ENCODE data around the gene MAST4. TPM values are rescaled to one million over a fixed set of nuclear protein-coding genes. Genes with fewer than 3 reads are reported as not detected.

MAST4 gene
- total and polyA plus RNA-seq, 4 donors: 3.7 to 9.5 (median 6.5) TPM

DNA sequence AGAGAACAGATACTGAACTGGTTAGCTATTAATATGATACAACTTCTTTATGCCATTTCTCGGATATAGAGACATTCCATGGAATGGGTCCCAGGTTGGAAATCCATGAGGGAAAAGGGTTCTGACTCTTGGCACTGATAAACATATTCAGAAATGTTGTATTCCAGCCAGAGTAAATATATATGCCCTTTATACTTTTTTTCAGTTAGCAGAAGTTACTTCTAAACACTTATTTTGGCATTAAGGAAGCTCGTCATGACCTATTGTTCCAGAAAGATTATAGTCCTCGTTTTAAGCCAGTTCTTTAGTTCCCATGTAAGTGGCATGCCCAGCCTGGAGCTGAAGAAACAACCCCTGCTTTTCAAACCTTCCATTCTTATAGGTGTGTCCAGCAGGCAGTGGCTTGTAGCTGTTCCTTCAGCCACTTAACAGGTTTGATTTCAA, 418.8 kb downstream of the MAST4 start:
- Histone ChIP-seq H3K9ac (ENCODE audit: low read depth in 1 of 2, low read length in 2 of 2) (peak overlapping the region; percentile 10 to 68), H3K9me3 (ENCODE audit: control insufficient read depth in 4 of 4, low read length in 3 of 4) (no peaks in the 10 kb centered on the region), H3K36me3 (ENCODE audit: control insufficient read depth in 4 of 4, insufficient read depth in 3 of 4, low read depth in 1 of 4, low read length in 3 of 4) (no peaks in the 10 kb centered on the region), H3K27me3 (ENCODE audit: control insufficient read depth in 4 of 4, insufficient read depth in 4 of 4, low read length in 3 of 4) (no peaks in the 10 kb centered on the region), H3K4me3 (ENCODE audit: low read depth in 1 of 3, low read length in 3 of 3) (no peak overlapping the region), H3K4me1 (ENCODE audit: control insufficient read depth in 4 of 4, insufficient read depth in 4 of 4, low read length in 3 of 4) (peaks cover 10 to 42% (median 32%) of the 10 kb centered on the region in 4 donors), H3K27ac (ENCODE audit: low read depth in 1 of 2, low read length in 2 of 2) (peak overlapping the region; percentile 67 to 71)
- no peak for DNase-seq (ENCODE audit: low spot score)
- TF ChIP-seq EGR1 (IDR thresholded peaks at IDR 0.05; ENCODE audit: low read depth in 2 of 2): no peak
- TF ChIP-seq JUND (IDR thresholded peaks at IDR 0.05): no peak
- TF ChIP-seq HNF4A (conservative IDR thresholded peaks at IDR 0.05): peak in 1 of 2 donors; percentile 7
- TF ChIP-seq SP1 (IDR thresholded peaks at IDR 0.05): peak; percentile 23
- no peak for TF ChIP-seq YY1 (IDR thresholded peaks at IDR 0.05)
- TF ChIP-seq TAF1 (conservative IDR thresholded peaks at IDR 0.05): no peak
- peak; percentile 79 for TF ChIP-seq NR2F2 (IDR thresholded peaks at IDR 0.05)
- no peak for TF ChIP-seq FOXA2 (IDR thresholded peaks at IDR 0.05)
- TF ChIP-seq, protein P1, sequence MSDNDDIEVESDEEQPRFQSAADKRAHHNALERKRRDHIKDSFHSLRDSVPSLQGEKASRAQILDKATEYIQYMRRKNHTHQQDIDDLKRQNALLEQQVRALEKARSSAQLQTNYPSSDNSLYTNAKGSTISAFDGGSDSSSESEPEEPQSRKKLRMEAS (IDR thresholded peaks at IDR 0.05): peak; percentile 13
- WGBS: 6% methylated on average over 3 of the region's 3 CpGs

DNA sequence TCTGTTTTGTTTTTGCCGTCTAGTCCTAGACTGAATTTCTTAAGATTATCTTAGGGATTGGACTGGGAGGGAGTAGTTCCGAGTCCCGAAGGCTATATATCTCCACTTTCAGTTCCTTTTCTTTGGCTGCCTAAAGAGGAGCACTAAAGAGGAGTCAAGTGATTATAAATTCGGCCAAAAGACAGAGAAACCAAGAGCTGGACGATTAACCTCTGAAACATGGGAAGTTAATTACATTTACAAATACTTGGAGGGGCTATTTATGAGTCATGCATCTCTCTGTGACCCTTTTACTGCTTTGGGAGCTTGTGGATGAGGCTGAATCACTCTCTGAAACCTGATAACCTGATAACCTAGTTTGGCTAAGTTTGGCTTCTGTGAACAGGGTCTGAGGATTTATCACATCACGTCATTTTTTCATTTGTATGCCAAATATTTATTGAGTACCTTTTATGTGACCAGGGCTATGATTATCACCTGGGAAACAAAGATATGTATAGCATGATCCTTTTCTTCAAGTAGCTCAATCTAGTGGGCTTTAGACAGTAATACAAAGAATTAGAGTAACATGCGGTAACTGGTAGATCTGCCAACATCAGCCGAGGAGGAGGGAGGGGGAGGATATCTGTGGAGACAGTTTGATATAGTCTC, 419.5 kb downstream of the MAST4 start:
- H3K4me1 ChIP-seq (ENCODE audit: control insufficient read depth in 4 of 4, insufficient read depth in 4 of 4, low read length in 3 of 4): peaks cover 10 to 35% (median 31%) of the 10 kb centered on the region in 4 donors
- 51% methylated on average over 8 of the region's 8 CpGs for WGBS
- H3K27me3 ChIP-seq (ENCODE audit: control insufficient read depth in 4 of 4, insufficient read depth in 4 of 4, low read length in 3 of 4): no peaks in the 10 kb centered on the region
- peak overlapping the region; percentile 67 to 71 for H3K27ac ChIP-seq (ENCODE audit: low read depth in 1 of 2, low read length in 2 of 2)
- TF ChIP-seq YY1 (IDR thresholded peaks at IDR 0.05) (no peak), JUND (IDR thresholded peaks at IDR 0.05) (peak in 1 of 2 donors; percentile 24)
- H3K36me3 ChIP-seq (ENCODE audit: control insufficient read depth in 4 of 4, insufficient read depth in 3 of 4, low read depth in 1 of 4, low read length in 3 of 4): no peaks in the 10 kb centered on the region
- peak overlapping the region; percentile 10 to 68 for H3K9ac ChIP-seq (ENCODE audit: low read depth in 1 of 2, low read length in 2 of 2)
- H3K9me3 ChIP-seq (ENCODE audit: control insufficient read depth in 4 of 4, low read length in 3 of 4): no peaks in the 10 kb centered on the region
- DNase-seq (ENCODE audit: low spot score): no peak
- H3K4me3 ChIP-seq (ENCODE audit: low read depth in 1 of 3, low read length in 3 of 3): no peak overlapping the region

- Histone ChIP-seq H3K9me3 (ENCODE audit: control insufficient read depth in 4 of 4, low read length in 3 of 4) (no peaks in the 10 kb centered on the region), H3K4me3 (ENCODE audit: low read depth in 1 of 3, low read length in 3 of 3) (no peak overlapping the region), H3K27me3 (ENCODE audit: control insufficient read depth in 4 of 4, insufficient read depth in 4 of 4, low read length in 3 of 4) (no peaks in the 10 kb centered on the region), H3K9ac (ENCODE audit: low read depth in 1 of 2, low read length in 2 of 2) (no peak overlapping the region), H3K27ac (ENCODE audit: low read depth in 1 of 2, low read length in 2 of 2) (no peak overlapping the region), H3K36me3 (ENCODE audit: control insufficient read depth in 4 of 4, insufficient read depth in 3 of 4, low read depth in 1 of 4, low read length in 3 of 4) (no peaks in the 10 kb centered on the region), H3K4me1 (ENCODE audit: control insufficient read depth in 4 of 4, insufficient read depth in 4 of 4, low read length in 3 of 4) (peaks cover 4 to 33% (median 21%) of the 10 kb centered on the region in 4 donors)
- DNase-seq (ENCODE audit: low spot score): no peak
- WGBS: 95% methylated on average over 7 of the region's 7 CpGs
- TF ChIP-seq SP1 (IDR thresholded peaks at IDR 0.05): no peak
- no peak for TF ChIP-seq RAD21 (IDR thresholded peaks at IDR 0.05)
- TF ChIP-seq, protein P2, sequence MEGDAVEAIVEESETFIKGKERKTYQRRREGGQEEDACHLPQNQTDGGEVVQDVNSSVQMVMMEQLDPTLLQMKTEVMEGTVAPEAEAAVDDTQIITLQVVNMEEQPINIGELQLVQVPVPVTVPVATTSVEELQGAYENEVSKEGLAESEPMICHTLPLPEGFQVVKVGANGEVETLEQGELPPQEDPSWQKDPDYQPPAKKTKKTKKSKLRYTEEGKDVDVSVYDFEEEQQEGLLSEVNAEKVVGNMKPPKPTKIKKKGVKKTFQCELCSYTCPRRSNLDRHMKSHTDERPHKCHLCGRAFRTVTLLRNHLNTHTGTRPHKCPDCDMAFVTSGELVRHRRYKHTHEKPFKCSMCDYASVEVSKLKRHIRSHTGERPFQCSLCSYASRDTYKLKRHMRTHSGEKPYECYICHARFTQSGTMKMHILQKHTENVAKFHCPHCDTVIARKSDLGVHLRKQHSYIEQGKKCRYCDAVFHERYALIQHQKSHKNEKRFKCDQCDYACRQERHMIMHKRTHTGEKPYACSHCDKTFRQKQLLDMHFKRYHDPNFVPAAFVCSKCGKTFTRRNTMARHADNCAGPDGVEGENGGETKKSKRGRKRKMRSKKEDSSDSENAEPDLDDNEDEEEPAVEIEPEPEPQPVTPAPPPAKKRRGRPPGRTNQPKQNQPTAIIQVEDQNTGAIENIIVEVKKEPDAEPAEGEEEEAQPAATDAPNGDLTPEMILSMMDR (IDR thresholded peaks at IDR 0.05; ENCODE audit: low read depth, low read length, missing input control): no peak
- TF ChIP-seq, protein P1 (IDR thresholded peaks at IDR 0.05): no peak
- no peak for TF ChIP-seq FOXA2 (IDR thresholded peaks at IDR 0.05)
- TF ChIP-seq, protein P3, sequence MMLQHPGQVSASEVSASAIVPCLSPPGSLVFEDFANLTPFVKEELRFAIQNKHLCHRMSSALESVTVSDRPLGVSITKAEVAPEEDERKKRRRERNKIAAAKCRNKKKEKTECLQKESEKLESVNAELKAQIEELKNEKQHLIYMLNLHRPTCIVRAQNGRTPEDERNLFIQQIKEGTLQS (IDR thresholded peaks at IDR 0.05): no peak
- TF ChIP-seq FOXA1 (IDR thresholded peaks at IDR 0.05): no peak
- no peak for TF ChIP-seq JUND (IDR thresholded peaks at IDR 0.05)
- TF ChIP-seq, protein P4, sequence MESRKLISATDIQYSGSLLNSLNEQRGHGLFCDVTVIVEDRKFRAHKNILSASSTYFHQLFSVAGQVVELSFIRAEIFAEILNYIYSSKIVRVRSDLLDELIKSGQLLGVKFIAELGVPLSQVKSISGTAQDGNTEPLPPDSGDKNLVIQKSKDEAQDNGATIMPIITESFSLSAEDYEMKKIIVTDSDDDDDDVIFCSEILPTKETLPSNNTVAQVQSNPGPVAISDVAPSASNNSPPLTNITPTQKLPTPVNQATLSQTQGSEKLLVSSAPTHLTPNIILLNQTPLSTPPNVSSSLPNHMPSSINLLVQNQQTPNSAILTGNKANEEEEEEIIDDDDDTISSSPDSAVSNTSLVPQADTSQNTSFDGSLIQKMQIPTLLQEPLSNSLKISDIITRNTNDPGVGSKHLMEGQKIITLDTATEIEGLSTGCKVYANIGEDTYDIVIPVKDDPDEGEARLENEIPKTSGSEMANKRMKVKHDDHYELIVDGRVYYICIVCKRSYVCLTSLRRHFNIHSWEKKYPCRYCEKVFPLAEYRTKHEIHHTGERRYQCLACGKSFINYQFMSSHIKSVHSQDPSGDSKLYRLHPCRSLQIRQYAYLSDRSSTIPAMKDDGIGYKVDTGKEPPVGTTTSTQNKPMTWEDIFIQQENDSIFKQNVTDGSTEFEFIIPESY (IDR thresholded peaks at IDR 0.05): no peak
- no peak for TF ChIP-seq YY1 (IDR thresholded peaks at IDR 0.05)
- TF ChIP-seq EGR1 (IDR thresholded peaks at IDR 0.05; ENCODE audit: low read depth in 2 of 2): no peak
- TF ChIP-seq HNF4G (IDR thresholded peaks at IDR 0.05): no peak
- no peak for TF ChIP-seq TAF1 (conservative IDR thresholded peaks at IDR 0.05)
- TF ChIP-seq GABPA (IDR thresholded peaks at IDR 0.05 in 1 of 2, conservative IDR thresholded peaks at IDR 0.05 in 1 of 2): no peak
- TF ChIP-seq, protein P5, sequence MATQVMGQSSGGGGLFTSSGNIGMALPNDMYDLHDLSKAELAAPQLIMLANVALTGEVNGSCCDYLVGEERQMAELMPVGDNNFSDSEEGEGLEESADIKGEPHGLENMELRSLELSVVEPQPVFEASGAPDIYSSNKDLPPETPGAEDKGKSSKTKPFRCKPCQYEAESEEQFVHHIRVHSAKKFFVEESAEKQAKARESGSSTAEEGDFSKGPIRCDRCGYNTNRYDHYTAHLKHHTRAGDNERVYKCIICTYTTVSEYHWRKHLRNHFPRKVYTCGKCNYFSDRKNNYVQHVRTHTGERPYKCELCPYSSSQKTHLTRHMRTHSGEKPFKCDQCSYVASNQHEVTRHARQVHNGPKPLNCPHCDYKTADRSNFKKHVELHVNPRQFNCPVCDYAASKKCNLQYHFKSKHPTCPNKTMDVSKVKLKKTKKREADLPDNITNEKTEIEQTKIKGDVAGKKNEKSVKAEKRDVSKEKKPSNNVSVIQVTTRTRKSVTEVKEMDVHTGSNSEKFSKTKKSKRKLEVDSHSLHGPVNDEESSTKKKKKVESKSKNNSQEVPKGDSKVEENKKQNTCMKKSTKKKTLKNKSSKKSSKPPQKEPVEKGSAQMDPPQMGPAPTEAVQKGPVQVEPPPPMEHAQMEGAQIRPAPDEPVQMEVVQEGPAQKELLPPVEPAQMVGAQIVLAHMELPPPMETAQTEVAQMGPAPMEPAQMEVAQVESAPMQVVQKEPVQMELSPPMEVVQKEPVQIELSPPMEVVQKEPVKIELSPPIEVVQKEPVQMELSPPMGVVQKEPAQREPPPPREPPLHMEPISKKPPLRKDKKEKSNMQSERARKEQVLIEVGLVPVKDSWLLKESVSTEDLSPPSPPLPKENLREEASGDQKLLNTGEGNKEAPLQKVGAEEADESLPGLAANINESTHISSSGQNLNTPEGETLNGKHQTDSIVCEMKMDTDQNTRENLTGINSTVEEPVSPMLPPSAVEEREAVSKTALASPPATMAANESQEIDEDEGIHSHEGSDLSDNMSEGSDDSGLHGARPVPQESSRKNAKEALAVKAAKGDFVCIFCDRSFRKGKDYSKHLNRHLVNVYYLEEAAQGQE (IDR thresholded peaks at IDR 0.05): no peak
- TF ChIP-seq NR2F2 (IDR thresholded peaks at IDR 0.05): no peak
Observed at GRCh38 chr5:67019065-67019845, 423.1 kb downstream of the MAST4 start.

Data from liver (tissue), 9 donors.